IPS DF 4.7 (cell line): Measurements from ENCODE around the gene POLR2H.
A peak's percentile ranks its signal among the peaks of the same experiment; 100 is the strongest.

Experiments
- DNase-seq: peaks from one replicate; pipeline ENCODE4 v3.0.0-alpha.2; 2013; ENCODE audit warnings: low spot score; ENCODE audit errors: extremely low read depth

The POLR2H gene

DNA sequence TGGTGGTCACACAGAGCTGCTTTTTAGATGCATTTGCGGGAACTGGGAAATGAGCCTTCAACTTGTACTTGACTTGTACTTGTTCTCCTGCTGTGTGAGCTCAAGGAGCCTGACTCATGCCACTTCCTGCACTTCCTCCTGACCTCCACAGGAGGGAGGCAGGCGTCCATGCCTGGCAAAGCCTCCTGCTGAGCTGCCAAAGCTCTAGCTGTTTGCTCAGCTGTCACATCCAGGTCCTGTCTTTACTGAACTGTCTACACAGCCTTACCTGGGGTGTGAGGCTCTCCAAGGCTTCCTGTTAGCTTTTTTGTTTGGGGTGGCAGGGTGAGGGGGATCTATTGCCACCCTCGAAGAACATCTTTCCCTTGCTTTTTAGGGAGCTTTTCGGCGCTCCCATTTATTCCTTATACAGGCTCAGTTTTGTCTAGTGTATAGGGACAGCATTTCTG is 10.1 kb downstream of the POLR2H start:
- DNase-seq = peak; percentile 74

DNA sequence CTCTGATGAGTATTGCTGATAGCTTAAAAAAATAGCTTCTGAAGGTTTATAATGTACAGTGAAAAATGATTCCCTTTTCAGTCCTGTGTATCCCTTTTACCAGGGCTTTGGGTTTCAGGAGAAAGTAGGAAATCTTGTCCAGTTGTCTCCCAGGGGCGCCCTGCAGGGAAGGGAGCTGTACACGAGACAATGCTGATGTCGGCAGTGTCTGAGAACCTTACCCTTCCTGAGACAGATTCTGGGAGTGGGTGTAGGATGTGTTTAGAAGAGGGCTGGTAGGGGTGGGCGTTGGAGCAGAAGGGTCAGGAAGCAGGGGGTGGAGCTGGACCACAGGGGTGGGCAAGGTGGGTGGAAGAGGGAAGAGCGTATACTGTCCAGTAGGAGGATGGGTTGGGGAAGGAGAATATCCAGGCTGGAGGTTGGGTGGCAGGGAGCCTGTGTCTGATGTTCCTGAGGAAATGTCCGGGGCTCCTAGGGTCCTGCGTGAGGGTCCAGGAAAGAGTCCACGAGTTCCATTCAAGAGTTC is 10.8 kb downstream of the POLR2H start:
- DNase-seq = no peak

DNA sequence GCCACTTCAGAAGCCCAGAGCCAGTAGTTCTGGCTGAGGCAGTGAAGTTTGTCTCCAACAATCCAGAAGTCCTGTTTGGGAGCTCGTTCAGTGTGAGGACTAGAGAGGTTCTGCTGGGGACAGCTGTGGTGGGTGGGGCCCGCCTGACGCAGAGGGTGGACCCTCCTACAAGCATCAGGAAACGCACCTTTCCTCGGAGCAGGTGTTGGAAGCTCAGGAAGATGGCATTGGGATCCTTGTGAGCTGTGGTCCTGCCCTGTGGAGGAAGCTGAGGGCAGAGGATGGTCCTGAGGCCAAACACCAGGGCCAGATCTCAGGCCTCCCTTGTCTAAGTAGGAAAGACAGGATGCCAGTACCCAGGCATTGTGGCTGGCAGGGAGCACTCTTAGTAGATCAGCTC is 11.4 kb downstream of the POLR2H start:
- no peak for DNase-seq

DNA sequence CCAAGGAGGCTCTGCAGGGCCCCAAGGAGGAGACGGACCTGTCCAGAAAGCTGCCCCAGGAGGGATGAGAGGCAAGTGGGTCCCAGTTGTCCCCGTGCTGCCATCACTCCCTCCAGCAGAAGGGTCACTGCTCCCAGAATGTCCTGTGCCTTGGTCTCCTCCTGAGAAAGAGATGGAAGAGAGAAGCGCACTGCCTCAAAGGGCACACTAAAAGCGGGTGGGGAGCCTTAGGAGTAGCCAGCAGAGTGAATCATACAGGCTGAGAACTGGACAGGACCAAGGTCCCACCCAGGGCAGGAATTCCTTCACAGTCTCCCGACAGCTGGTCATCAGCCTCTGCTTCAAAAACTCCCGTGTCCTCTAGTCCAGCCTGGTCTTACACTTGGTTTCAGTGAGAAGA is 11.9 kb downstream of the POLR2H start:
- DNase-seq = no peak

DNA sequence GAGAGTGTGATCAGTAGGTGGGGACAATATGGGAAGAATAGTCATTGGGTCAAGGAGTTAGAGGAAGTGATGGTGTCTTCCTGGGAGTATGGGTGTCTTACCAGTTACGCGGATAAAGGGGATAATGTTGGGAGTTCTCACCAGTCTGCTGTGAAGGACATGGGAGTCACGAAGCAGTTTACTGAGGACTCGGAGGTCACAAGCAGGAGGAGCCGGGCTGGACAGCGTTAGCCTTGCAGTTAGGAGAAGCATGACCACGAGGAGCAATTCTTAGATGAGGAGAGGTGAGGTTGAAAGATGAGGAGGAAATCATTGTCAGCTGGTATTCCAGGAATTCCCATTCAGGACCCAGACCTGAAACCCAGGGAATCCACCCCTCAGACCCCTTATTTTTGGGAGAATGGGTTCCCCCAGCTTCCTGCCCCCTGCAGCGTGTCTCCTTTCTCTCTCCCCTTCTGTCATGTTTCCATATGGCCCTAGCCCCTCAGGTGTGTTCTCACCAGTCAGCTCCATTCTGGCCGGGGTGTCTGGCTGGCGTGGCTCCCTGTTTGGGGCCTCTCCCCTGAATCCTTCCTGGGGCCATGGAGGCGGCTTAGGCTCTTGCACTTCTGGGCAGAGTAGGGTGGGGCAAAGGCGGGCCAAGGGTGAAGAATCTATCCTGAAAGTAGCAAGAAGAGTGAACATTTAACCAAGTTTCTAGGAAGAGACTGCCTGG is 14.4 kb downstream of the POLR2H start:
- no peak for DNase-seq

DNA sequence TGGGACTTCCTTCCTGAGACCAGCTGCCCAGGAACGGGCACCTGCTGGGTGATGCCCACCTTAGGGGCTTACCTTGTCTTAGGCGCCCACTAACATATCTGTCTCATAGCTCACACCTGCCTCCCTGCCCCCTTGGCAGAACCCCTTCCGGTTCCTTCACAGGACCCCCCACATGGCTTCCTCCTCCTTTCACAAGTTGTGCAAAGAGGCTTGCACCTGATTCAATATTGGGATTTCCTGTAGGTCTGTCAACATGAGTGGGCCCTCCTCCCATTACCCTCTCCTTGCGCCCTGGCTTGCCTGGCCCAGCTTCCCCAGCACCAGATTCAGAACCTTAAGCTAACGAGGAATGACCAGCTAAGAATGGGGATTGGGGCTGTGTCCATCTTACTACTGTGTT is 15.9 kb downstream of the POLR2H start:
- DNase-seq = no peak

DNA sequence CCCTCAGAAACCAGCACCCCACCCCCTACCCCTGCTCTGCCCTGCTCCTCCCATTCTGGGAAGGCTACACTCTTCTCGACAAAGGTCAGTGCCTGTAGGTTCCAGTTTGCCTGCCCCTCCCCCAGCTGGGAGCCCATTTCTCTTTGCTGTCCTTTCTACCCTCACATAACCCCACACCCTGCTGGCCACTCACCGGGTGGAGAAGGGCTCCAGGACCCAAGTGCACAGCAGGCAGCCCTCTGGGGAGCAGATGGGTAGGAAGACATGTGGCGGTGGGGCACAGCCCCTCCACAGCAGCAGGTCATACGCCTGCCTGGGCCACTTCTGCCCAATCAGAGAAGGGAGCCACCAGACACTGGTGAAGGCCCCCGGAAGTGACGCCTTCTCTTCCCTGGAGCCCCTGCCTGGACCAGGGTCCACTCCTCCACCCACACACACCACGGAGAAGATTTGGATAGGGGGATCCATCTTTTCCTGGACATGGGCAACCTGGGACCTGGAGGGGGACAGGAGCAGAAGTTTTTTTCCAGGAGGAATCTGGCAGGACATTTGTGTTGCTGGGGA is 16.5 kb downstream of the POLR2H start, which contains the start of gene THPO:
Gene THPO, minus strand, starts transcription at position 326 of the 564 bp plus-strand sequence. CDS start 1,948 bp downstream, outside the sequence.
- no peak for DNase-seq

DNA sequence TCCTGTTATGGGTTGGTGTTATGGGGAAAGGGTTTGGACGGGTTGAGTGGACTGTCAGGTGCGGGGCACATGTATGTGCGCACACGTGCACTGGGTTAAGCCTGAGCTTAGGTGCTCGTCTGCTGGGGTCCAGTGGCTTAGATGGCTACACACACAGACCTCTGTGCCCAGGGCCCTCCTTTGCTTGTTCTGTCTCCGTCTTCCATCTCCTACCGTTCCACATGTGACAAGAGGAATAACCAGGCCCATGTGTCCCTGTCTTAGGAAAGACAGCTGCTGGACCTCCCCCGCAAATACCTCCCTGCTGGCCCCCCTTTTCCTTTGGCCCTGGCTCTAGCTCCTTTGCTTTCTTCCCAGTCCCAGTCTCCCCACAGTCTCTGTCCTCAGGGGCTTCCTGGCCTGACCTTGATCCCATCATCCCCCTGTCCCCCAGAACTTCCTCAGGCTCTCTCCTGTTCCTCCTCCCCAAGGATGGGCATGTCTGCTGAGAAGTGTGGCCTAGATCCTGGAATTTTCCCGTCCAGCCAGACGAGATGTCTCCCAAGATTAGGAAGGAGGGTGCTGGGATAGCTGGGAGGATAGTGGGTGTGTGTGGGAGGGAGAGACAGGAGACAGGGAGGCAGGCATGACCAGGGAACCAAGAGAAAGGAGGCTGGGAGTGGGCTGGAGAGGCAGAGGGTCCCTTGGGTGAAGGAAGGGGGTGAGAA is 17.3 kb downstream of the POLR2H start:
- no peak for DNase-seq

DNA sequence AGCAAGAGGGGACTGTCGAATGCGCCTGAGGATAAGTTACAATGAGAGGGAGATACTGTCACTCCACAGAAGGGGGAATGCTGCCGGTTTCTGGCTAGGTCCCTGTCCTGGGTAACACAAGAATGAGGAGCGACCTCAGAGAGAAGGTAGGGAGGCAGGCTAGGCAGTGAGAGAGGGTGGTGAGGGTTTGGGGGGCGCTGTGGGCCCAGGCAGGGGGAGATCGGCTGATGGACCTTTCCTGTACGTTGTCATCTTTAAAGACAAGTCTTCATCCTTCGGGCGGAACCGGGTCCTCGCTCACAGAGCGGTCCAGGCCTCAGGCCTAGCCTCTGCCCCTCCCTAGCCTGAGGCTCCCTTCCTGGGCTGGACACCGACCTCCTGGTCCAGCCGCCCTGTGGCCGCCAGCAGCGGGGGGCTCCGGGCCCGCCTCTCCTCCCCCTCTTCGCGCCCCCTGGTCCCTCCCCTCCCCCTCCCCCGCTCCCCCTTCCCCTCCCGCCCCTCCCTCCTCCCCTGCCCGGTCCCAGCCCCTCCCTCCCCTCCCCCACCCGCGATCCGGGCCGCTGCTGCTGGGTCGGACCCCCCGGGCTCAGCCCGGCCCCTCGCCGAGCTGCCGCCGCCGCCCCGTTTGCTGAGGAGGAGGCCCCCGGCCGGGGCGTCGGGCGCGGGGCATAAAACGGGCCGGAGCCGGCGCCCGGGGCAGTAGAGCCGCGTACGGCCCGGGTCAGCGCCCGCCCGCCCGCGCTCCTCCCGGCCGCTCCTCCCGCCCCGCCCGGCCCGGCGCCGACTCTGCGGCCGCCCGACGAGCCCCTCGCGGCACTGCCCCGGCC is 18.1 kb downstream of the POLR2H start, which contains the start of gene CHRD:
Gene CHRD, plus strand, starts transcription at position 697 of the 827 bp plus-strand sequence. CDS start 265 bp downstream, outside the sequence.
- no peak for DNase-seq

DNA sequence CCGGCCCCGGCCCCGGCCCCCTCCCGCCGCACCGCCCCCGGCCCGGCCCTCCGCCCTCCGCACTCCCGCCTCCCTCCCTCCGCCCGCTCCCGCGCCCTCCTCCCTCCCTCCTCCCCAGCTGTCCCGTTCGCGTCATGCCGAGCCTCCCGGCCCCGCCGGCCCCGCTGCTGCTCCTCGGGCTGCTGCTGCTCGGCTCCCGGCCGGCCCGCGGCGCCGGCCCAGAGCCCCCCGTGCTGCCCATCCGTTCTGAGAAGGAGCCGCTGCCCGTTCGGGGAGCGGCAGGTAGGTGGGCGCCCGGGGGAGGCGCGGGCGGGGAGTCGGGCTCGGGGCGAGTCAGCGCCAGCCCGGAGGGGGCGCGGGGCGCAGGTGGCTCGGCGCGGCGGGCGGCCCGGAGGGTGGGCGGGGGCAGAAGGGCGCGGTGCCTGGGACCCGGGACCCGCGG is 18.7 kb downstream of the POLR2H start:
- no peak for DNase-seq

DNA sequence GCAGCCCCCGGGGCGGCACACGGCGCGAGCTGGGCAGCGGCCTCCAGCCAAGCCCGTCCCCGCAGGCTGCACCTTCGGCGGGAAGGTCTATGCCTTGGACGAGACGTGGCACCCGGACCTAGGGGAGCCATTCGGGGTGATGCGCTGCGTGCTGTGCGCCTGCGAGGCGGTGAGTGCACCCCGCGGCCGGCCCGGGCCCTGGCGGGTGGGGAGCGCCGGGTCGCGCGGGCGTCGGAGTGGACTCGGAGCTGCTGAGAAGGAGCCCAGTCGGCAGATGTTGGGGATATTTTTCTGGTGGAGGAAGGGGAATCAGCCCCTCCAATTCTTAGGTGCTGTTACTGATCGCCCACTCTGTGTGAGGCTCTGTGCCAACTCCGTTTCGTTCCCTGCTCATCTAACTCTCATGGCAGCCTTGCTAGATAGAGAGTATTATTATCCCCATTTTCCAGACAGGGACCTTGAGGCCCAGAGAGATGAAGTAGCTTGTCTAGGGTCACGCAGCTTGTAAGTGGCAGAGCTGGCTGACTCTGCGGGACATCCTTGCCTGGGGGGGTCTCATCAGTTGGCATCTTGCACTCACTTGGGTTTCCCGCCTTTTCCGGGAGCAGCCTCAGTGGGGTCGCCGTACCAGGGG is 19.2 kb downstream of the POLR2H start:
- DNase-seq = no peak

DNA sequence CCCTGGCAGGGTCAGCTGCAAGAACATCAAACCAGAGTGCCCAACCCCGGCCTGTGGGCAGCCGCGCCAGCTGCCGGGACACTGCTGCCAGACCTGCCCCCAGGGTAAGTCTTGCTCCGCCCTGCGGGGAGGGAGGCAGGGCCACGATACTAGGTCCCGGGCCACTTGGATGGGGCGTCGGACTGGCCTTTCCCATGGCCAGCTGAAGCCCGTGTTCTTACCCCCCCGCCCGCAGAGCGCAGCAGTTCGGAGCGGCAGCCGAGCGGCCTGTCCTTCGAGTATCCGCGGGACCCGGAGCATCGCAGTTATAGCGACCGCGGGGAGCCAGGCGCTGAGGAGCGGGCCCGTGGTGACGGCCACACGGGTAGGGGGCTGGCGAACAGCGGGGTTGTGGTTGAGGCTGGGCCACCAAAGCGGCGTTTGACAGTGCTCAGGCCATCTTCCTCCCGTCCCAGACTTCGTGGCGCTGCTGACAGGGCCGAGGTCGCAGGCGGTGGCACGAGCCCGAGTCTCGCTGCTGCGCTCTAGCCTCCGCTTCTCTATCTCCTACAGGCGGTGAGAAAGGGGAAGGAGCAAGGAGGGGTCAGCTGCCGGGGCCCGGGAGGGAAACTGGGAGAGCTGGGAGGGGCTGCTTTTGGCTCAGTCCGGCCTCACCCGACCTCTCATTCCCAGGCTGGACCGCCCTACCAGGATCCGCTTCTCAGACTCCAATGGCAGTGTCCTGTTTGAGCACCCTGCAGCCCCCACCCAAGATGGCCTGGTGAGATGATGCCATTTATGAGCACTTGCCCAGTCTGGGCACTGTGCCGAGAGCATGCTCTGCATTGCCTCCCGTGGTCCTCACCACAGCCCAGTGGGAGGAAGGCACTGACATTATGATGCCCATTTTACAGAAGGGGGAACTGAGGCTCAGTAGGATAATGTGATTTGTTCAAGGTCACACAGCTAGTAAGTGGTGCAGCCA is 20.0 kb downstream of the POLR2H start:
- DNase-seq = no peak

DNA sequence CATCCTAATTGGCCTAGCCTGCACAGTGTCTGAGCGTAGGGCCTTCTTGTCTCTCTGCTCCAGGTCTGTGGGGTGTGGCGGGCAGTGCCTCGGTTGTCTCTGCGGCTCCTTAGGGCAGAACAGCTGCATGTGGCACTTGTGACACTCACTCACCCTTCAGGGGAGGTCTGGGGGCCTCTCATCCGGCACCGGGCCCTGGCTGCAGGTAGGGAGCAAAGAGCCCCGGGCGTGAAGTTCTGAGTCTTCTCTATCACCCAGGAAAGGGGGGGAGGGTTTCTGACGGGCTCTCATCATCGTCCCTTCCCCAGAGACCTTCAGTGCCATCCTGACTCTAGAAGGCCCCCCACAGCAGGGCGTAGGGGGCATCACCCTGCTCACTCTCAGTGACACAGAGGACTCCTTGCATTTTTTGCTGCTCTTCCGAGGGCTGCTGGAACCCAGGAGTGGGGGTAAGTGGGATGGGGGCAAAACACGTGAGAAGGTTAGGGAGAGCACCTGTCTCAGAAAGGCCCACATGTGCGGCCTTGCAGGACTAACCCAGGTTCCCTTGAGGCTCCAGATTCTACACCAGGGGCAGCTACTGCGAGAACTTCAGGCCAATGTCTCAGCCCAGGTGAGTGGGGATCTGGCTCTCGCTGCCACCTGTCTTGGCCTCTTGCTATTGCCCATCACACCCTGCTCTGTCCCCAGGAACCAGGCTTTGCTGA is 21.0 kb downstream of the POLR2H start:
- DNase-seq = no peak

DNA sequence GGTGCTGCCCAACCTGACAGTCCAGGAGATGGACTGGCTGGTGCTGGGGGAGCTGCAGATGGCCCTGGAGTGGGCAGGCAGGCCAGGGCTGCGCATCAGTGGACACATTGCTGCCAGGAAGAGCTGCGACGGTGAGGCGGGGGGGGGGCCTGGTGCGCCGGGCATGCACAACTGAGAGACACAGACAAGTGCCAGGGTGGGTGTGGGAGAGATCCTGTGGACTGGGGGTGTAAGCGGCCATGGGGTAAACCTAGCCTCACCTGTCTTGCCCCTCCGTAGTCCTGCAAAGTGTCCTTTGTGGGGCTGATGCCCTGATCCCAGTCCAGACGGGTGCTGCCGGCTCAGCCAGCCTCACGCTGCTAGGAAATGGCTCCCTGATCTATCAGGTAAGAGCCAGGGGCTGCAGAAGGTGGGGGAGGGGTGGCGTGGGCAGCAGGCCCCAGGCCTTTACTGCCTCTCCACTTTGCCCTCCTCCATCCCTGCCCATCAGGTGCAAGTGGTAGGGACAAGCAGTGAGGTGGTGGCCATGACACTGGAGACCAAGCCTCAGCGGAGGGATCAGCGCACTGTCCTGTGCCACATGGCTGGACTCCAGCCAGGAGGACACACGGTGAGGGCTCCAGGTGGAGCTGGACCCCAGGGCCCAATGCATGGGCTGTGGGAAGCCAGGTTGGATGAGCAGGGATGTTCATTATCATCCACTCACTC is 21.7 kb downstream of the POLR2H start:
- DNase-seq = no peak

DNA sequence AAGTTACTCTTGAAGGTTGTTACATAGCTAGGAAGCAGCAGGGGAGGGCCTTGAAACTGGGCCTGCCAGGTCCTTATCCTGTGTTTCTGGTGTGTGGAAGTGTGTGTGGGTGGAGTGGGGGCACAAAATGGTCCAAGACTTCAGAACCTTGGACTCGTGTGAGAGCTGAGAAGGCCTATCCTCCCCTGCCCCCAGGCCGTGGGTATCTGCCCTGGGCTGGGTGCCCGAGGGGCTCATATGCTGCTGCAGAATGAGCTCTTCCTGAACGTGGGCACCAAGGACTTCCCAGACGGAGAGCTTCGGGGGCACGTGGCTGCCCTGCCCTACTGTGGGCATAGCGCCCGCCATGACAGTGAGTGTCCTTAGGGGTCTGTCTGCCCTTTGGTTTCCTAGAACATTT is 22.8 kb downstream of the POLR2H start:
- no peak for DNase-seq

DNA sequence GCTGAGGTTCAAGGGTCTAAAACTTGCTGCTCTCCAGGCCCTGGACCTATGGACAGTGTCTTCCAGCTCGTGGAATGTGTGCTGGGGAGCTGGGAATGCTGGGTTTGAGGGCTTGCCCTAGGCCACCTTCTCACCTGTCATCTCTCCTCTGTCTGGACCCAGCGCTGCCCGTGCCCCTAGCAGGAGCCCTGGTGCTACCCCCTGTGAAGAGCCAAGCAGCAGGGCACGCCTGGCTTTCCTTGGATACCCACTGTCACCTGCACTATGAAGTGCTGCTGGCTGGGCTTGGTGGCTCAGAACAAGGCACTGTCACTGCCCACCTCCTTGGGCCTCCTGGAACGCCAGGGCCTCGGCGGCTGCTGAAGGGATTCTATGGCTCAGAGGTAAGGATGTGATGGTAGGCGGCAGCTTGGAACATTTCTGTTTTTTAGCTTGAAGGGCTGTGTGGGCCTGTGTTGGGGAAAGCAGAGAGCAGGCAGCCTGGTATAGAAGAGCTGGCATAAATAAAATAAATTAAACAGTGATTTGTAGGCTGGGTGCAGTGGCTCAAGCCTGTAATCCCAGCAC is 23.4 kb downstream of the POLR2H start:
- no peak for DNase-seq

DNA sequence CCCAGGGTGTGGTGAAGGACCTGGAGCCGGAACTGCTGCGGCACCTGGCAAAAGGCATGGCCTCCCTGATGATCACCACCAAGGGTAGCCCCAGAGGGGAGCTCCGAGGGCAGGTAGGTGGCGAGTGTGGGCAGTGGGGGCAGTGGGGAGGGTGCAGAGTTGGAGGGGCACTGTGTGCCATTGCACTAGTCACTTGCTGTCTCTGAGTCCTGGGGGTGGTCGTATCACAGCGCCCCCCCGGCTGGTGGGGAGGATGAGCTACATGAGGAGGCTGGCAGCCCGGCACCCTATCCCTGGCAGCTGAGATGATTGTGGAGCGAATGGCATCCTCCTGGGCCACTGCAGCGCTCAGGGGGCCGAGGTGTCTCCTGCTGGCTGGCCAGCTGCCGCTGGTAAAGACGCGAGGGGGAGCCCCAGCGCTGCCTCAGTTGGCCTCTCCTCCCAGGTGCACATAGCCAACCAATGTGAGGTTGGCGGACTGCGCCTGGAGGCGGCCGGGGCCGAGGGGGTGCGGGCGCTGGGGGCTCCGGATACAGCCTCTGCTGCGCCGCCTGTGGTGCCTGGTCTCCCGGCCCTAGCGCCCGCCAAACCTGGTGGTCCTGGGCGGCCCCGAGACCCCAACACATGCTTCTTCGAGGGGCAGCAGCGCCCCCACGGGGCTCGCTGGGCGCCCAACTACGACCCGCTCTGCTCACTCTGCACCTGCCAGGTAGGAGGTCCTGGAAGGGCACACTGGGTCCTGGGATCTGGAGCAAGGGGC is 24.7 kb downstream of the POLR2H start:
- no peak for DNase-seq
